ENCODE measurements around the gene CIT. TPM values are rescaled to one million over a fixed set of nuclear protein-coding genes. Genes with fewer than 3 reads are reported as not detected.

Gene CIT
- total RNA-seq, 1 donor from 2014 or later = 53.5 TPM

- peak overlapping the region; percentile 56 for H3K27ac Mint-ChIP-seq
- DNase-seq (ENCODE audit: low spot score) = no peak
- no peaks in the 10 kb centered on the region for H3K27me3 Mint-ChIP-seq (ENCODE audit: low read depth)
- peaks cover 66% of the 10 kb centered on the region for H3K36me3 Mint-ChIP-seq (ENCODE audit: low read depth)
- H3K4me1 Mint-ChIP-seq (ENCODE audit: low read depth) = peaks cover 10% of the 10 kb centered on the region
- H3K9me3 Mint-ChIP-seq = peaks cover 3% of the 10 kb centered on the region
- intact Hi-C loops (cut with micrococcal nuclease) = no loop called here
- no peak overlapping the region for H3K4me3 Mint-ChIP-seq (ENCODE audit: low read depth)
These were observed 93.3 kb downstream of the CIT start for GRCh38 chr12:119783787-119784186.

- intact Hi-C loops (cut with micrococcal nuclease) = no loop called here
- H3K9me3 Mint-ChIP-seq = peaks cover 3% of the 10 kb centered on the region
These were observed 95.3 kb downstream of the CIT start for GRCh38 chr12:119781804-119782203.

GRCh38 chr12:119780786-119781434 lies 96.2 kb downstream of the CIT start:
- H3K4me3 Mint-ChIP-seq (ENCODE audit: low read depth) = no peak overlapping the region

More at GRCh38 chr12:119781804-119782203, 95.3 kb downstream of the CIT start:
- no peak for DNase-seq (ENCODE audit: low spot score)
- Mint-ChIP-seq H3K4me3 (ENCODE audit: low read depth) (no peak overlapping the region), H3K27ac (no peak overlapping the region), H3K36me3 (ENCODE audit: low read depth) (peaks cover 68% of the 10 kb centered on the region), H3K27me3 (ENCODE audit: low read depth) (no peaks in the 10 kb centered on the region), H3K4me1 (ENCODE audit: low read depth) (peaks cover 8% of the 10 kb centered on the region)

GRCh38 chr12:119775246-119775895 lies 101.7 kb downstream of the CIT start:
- no peak overlapping the region for H3K4me3 Mint-ChIP-seq (ENCODE audit: low read depth)

More at GRCh38 chr12:119780786-119781434, 96.2 kb downstream of the CIT start:
- peaks cover 71% of the 10 kb centered on the region for H3K36me3 Mint-ChIP-seq (ENCODE audit: low read depth)
- H3K9me3 Mint-ChIP-seq = peaks cover 2% of the 10 kb centered on the region
- DNase-seq (ENCODE audit: low spot score) = no peak
- H3K27me3 Mint-ChIP-seq (ENCODE audit: low read depth) = no peaks in the 10 kb centered on the region
- intact Hi-C loops (cut with micrococcal nuclease) = no loop called here
- peaks cover 8% of the 10 kb centered on the region for H3K4me1 Mint-ChIP-seq (ENCODE audit: low read depth)
- H3K27ac Mint-ChIP-seq = no peak overlapping the region

GRCh38 chr12:119772431-119772830 lies 104.7 kb downstream of the CIT start:
- intact Hi-C loops (cut with micrococcal nuclease) = no loop called here
- H3K36me3 Mint-ChIP-seq (ENCODE audit: low read depth) = peaks cover 53% of the 10 kb centered on the region
- DNase-seq (ENCODE audit: low spot score) = no peak

More at GRCh38 chr12:119775246-119775895, 101.7 kb downstream of the CIT start:
- H3K27me3 Mint-ChIP-seq (ENCODE audit: low read depth) = no peaks in the 10 kb centered on the region
- H3K27ac Mint-ChIP-seq = no peak overlapping the region
- no peak for DNase-seq (ENCODE audit: low spot score)
- intact Hi-C loops (cut with micrococcal nuclease) = no loop called here
- H3K36me3 Mint-ChIP-seq (ENCODE audit: low read depth) = peaks cover 59% of the 10 kb centered on the region
- no peaks in the 10 kb centered on the region for H3K9me3 Mint-ChIP-seq
- no peaks in the 10 kb centered on the region for H3K4me1 Mint-ChIP-seq (ENCODE audit: low read depth)

GRCh38 chr12:119770146-119770545 lies 107.0 kb downstream of the CIT start:
- H3K36me3 Mint-ChIP-seq (ENCODE audit: low read depth) = peaks cover 54% of the 10 kb centered on the region
- H3K4me3 Mint-ChIP-seq (ENCODE audit: low read depth) = no peak overlapping the region
- H3K4me1 Mint-ChIP-seq (ENCODE audit: low read depth) = no peaks in the 10 kb centered on the region
- H3K27me3 Mint-ChIP-seq (ENCODE audit: low read depth) = no peaks in the 10 kb centered on the region
- intact Hi-C loops (cut with micrococcal nuclease) = no loop called here
- H3K27ac Mint-ChIP-seq = no peak overlapping the region
- DNase-seq (ENCODE audit: low spot score) = no peak
- H3K9me3 Mint-ChIP-seq = no peaks in the 10 kb centered on the region

More at GRCh38 chr12:119772431-119772830, 104.7 kb downstream of the CIT start:
- H3K27ac Mint-ChIP-seq = no peak overlapping the region
- no peak overlapping the region for H3K4me3 Mint-ChIP-seq (ENCODE audit: low read depth)
- no peaks in the 10 kb centered on the region for H3K27me3 Mint-ChIP-seq (ENCODE audit: low read depth)
- H3K9me3 Mint-ChIP-seq = no peaks in the 10 kb centered on the region
- H3K4me1 Mint-ChIP-seq (ENCODE audit: low read depth) = no peaks in the 10 kb centered on the region

GRCh38 chr12:119762619-119763018 lies 114.5 kb downstream of the CIT start:
- DNase-seq (ENCODE audit: low spot score) = no peak
- peaks cover 82% of the 10 kb centered on the region for H3K36me3 Mint-ChIP-seq (ENCODE audit: low read depth)
- H3K9me3 Mint-ChIP-seq = no peaks in the 10 kb centered on the region
- H3K4me3 Mint-ChIP-seq (ENCODE audit: low read depth) = no peak overlapping the region
- no peaks in the 10 kb centered on the region for H3K27me3 Mint-ChIP-seq (ENCODE audit: low read depth)
- intact Hi-C loops (cut with micrococcal nuclease) = no loop called here
- H3K4me1 Mint-ChIP-seq (ENCODE audit: low read depth) = no peaks in the 10 kb centered on the region
- no peak overlapping the region for H3K27ac Mint-ChIP-seq

GRCh38 chr12:119758722-119759121 lies 118.4 kb downstream of the CIT start:
- intact Hi-C loops (cut with micrococcal nuclease) = no loop called here
- DNase-seq (ENCODE audit: low spot score) = no peak
- H3K4me3 Mint-ChIP-seq (ENCODE audit: low read depth) = no peak overlapping the region
- no peaks in the 10 kb centered on the region for H3K9me3 Mint-ChIP-seq
- peaks cover 77% of the 10 kb centered on the region for H3K36me3 Mint-ChIP-seq (ENCODE audit: low read depth)
- no peak overlapping the region for H3K27ac Mint-ChIP-seq
- H3K4me1 Mint-ChIP-seq (ENCODE audit: low read depth) = no peaks in the 10 kb centered on the region
- H3K27me3 Mint-ChIP-seq (ENCODE audit: low read depth) = no peaks in the 10 kb centered on the region

- no peak overlapping the region for H3K4me3 Mint-ChIP-seq (ENCODE audit: low read depth)
- peaks cover 74% of the 10 kb centered on the region for H3K36me3 Mint-ChIP-seq (ENCODE audit: low read depth)
- H3K9me3 Mint-ChIP-seq = no peaks in the 10 kb centered on the region
- no peak overlapping the region for H3K27ac Mint-ChIP-seq
- no peaks in the 10 kb centered on the region for H3K27me3 Mint-ChIP-seq (ENCODE audit: low read depth)
- H3K4me1 Mint-ChIP-seq (ENCODE audit: low read depth) = no peaks in the 10 kb centered on the region
- intact Hi-C loops (cut with micrococcal nuclease) = no loop called here
- no peak for DNase-seq (ENCODE audit: low spot score)
These were observed 118.9 kb downstream of the CIT start for GRCh38 chr12:119758234-119758633.

- intact Hi-C loops (cut with micrococcal nuclease) = no loop called here
- Mint-ChIP-seq H3K4me1 (ENCODE audit: low read depth) (no peaks in the 10 kb centered on the region), H3K9me3 (no peaks in the 10 kb centered on the region), H3K36me3 (ENCODE audit: low read depth) (peaks cover 61% of the 10 kb centered on the region), H3K27me3 (ENCODE audit: low read depth) (no peaks in the 10 kb centered on the region), H3K4me3 (ENCODE audit: low read depth) (no peak overlapping the region), H3K27ac (no peak overlapping the region)
- no peak for DNase-seq (ENCODE audit: low spot score)
These were observed 125.2 kb downstream of the CIT start for GRCh38 chr12:119751961-119752360.

- H3K4me3 Mint-ChIP-seq (ENCODE audit: low read depth) = no peak overlapping the region
- no peaks in the 10 kb centered on the region for H3K27me3 Mint-ChIP-seq (ENCODE audit: low read depth)
- no peak for DNase-seq (ENCODE audit: low spot score)
- H3K36me3 Mint-ChIP-seq (ENCODE audit: low read depth) = peaks cover 67% of the 10 kb centered on the region
- intact Hi-C loops (cut with micrococcal nuclease) = no loop called here
- no peak overlapping the region for H3K27ac Mint-ChIP-seq
- H3K9me3 Mint-ChIP-seq = peaks cover 21% of the 10 kb centered on the region
- no peaks in the 10 kb centered on the region for H3K4me1 Mint-ChIP-seq (ENCODE audit: low read depth)
These were observed 127.5 kb downstream of the CIT start for GRCh38 chr12:119749666-119750065.

- no peak overlapping the region for H3K4me3 Mint-ChIP-seq (ENCODE audit: low read depth)
- peaks cover 70% of the 10 kb centered on the region for H3K36me3 Mint-ChIP-seq (ENCODE audit: low read depth)
- DNase-seq (ENCODE audit: low spot score) = no peak
- H3K9me3 Mint-ChIP-seq = peaks cover 29% of the 10 kb centered on the region
- no peaks in the 10 kb centered on the region for H3K4me1 Mint-ChIP-seq (ENCODE audit: low read depth)
- intact Hi-C loops (cut with micrococcal nuclease) = no loop called here
- H3K27me3 Mint-ChIP-seq (ENCODE audit: low read depth) = no peaks in the 10 kb centered on the region
- no peak overlapping the region for H3K27ac Mint-ChIP-seq
These were observed 128.6 kb downstream of the CIT start for GRCh38 chr12:119748497-119748896.

GRCh38 chr12:119746169-119746568 lies 131.0 kb downstream of the CIT start:
- Mint-ChIP-seq H3K4me1 (ENCODE audit: low read depth) (no peaks in the 10 kb centered on the region), H3K36me3 (ENCODE audit: low read depth) (peaks cover 79% of the 10 kb centered on the region)
- intact Hi-C loops (cut with micrococcal nuclease) = no loop called here

More at GRCh38 chr12:119746169-119746568, 131.0 kb downstream of the CIT start:
- H3K27me3 Mint-ChIP-seq (ENCODE audit: low read depth) = no peaks in the 10 kb centered on the region
- H3K27ac Mint-ChIP-seq = no peak overlapping the region
- H3K4me3 Mint-ChIP-seq (ENCODE audit: low read depth) = no peak overlapping the region
- peaks cover 29% of the 10 kb centered on the region for H3K9me3 Mint-ChIP-seq
- no peak for DNase-seq (ENCODE audit: low spot score)
